ENCODE results near the gene HNF1A.
A peak's percentile ranks its signal among the peaks of the same experiment; 100 is the strongest.

The HNF1A gene

DNA sequence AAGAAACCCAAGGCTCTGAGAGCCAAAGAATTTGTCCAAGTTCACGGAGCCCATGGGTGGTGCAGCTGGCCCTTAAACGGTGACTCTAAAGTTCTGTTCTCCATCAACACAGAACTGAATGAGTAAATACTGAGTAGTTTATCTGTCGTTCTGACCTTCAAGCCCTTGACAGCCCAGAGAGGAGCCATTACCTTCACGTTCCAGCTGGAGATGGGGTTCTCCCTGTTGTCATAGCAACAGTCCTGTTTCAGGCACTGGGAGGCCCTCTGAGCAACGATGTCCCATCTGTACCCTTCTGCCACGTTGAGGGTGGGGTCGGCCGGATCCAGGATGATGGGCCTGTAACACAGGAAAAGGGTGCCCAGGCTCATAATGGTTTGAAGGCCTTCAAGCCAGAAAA, 45.5 kb downstream of the HNF1A start:
- no peaks in the 10 kb centered on the region for H3K9me2 ChIP-seq (replicated peaks; ENCODE audit: low read depth, low read length)
- H3K4me2 ChIP-seq (ENCODE audit: low read depth, low read length, poor library complexity, severe bottlenecking): no peak overlapping the region
- H3K36me3 ChIP-seq (ENCODE audit: insufficient read depth, low read length): no peaks in the 10 kb centered on the region
- no peaks in the 10 kb centered on the region for H3F3A ChIP-seq (ENCODE audit: low read depth)
- H3K9ac ChIP-seq (ENCODE audit: low read depth, low read length, poor library complexity, severe bottlenecking): no peak overlapping the region
- H3K4me3 ChIP-seq (ENCODE audit: low read length, poor library complexity, severe bottlenecking): no peak overlapping the region
- H2AFZ ChIP-seq (ENCODE audit: low read length): no peak overlapping the region
- H3K27me3 ChIP-seq (ENCODE audit: insufficient read depth, low read length, poor library complexity, severe bottlenecking): peaks cover 10% of the 10 kb centered on the region
- H3K9me3 ChIP-seq (ENCODE audit: insufficient read depth, low read depth, low read length): no peaks in the 10 kb centered on the region
- no peaks in the 10 kb centered on the region for H3K79me2 ChIP-seq (ENCODE audit: insufficient read depth, low read length)
- TF ChIP-seq CTCF (conservative IDR thresholded peaks at IDR 0.05; ENCODE audit: low read length): no peak
- TF ChIP-seq EZH2phosphoT487 (IDR thresholded peaks at IDR 0.05; ENCODE audit: borderline replicate concordance): no peak
- H4K20me1 ChIP-seq (ENCODE audit: insufficient read depth, low read length, poor library complexity, severe bottlenecking): no peaks in the 10 kb centered on the region
- H3K4me1 ChIP-seq (ENCODE audit: insufficient read depth, low read length, poor library complexity, severe bottlenecking): no peaks in the 10 kb centered on the region

- no peaks in the 10 kb centered on the region for H3K9me2 ChIP-seq (replicated peaks; ENCODE audit: low read depth, low read length)
- H3K4me1 ChIP-seq (ENCODE audit: insufficient read depth, low read length, poor library complexity, severe bottlenecking): no peaks in the 10 kb centered on the region
- H2AFZ ChIP-seq (ENCODE audit: low read length): no peak overlapping the region
- H3F3A ChIP-seq (ENCODE audit: low read depth): no peaks in the 10 kb centered on the region
- H3K9me3 ChIP-seq (ENCODE audit: insufficient read depth, low read depth, low read length): no peaks in the 10 kb centered on the region
- H4K20me1 ChIP-seq (ENCODE audit: insufficient read depth, low read length, poor library complexity, severe bottlenecking): no peaks in the 10 kb centered on the region
- no peaks in the 10 kb centered on the region for H3K79me2 ChIP-seq (ENCODE audit: insufficient read depth, low read length)
- peaks cover 13% of the 10 kb centered on the region for H3K27me3 ChIP-seq (ENCODE audit: insufficient read depth, low read length, poor library complexity, severe bottlenecking)
- no peak overlapping the region for H3K4me3 ChIP-seq (ENCODE audit: low read length, poor library complexity, severe bottlenecking)
- TF ChIP-seq CTCF (conservative IDR thresholded peaks at IDR 0.05; ENCODE audit: low read length): no peak
- TF ChIP-seq EZH2phosphoT487 (IDR thresholded peaks at IDR 0.05; ENCODE audit: borderline replicate concordance): no peak
- no peaks in the 10 kb centered on the region for H3K36me3 ChIP-seq (ENCODE audit: insufficient read depth, low read length)
- H3K9ac ChIP-seq (ENCODE audit: low read depth, low read length, poor library complexity, severe bottlenecking): no peak overlapping the region
- H3K4me2 ChIP-seq (ENCODE audit: low read depth, low read length, poor library complexity, severe bottlenecking): no peak overlapping the region
Observed at GRCh38 chr12:121025442-121026226, 47.3 kb downstream of the HNF1A start.

DNA sequence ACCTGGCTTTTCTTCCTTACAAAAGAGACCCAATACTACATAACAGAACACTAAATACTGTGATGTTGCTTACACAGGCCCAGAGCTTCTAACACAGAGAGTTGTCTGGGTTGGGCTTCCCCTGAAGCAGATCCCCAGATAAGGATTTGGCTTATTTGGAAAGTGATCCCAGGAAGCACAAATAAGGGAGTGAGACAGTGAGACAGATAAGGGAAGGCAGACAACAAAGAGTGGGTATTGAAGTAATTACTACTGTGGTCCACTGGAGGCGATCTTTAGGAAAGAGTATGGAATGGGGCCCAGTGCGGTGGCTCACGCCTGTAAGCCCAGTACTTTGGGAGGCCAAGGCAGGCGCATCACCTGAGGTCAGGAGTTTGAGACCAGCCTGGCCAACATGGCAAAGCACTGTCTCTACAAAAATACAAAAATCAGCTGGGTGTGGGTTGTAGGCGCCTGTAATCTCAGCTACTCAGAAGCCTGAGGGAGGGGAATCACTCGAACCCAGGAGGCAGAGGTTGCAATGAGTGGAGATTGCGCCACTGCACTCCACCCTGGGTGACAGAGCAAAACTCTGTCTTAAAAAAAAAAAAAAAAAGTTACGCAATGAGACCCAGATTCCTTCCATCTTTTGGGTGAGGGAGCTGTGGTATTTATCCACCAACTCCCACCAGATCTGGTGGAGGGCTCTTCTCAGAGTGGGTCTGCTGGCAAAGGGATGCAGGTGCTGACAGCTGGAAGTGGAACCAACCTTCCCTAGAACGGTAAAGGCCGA, 48.1 kb downstream of the HNF1A start:
- H3K36me3 ChIP-seq (ENCODE audit: insufficient read depth, low read length): no peaks in the 10 kb centered on the region
- H3K27me3 ChIP-seq (ENCODE audit: insufficient read depth, low read length, poor library complexity, severe bottlenecking): peaks cover 20% of the 10 kb centered on the region
- H3K9me2 ChIP-seq (replicated peaks; ENCODE audit: low read depth, low read length): no peaks in the 10 kb centered on the region
- no peaks in the 10 kb centered on the region for H3K9me3 ChIP-seq (ENCODE audit: insufficient read depth, low read depth, low read length)
- H3F3A ChIP-seq (ENCODE audit: low read depth): no peaks in the 10 kb centered on the region
- no peak overlapping the region for H3K9ac ChIP-seq (ENCODE audit: low read depth, low read length, poor library complexity, severe bottlenecking)
- no peak overlapping the region for H3K4me3 ChIP-seq (ENCODE audit: low read length, poor library complexity, severe bottlenecking)
- H3K4me2 ChIP-seq (ENCODE audit: low read depth, low read length, poor library complexity, severe bottlenecking): no peak overlapping the region
- H2AFZ ChIP-seq (ENCODE audit: low read length): no peak overlapping the region
- TF ChIP-seq EZH2phosphoT487 (IDR thresholded peaks at IDR 0.05; ENCODE audit: borderline replicate concordance): no peak
- peak; percentile 36 for TF ChIP-seq CTCF (conservative IDR thresholded peaks at IDR 0.05; ENCODE audit: low read length)
- no peaks in the 10 kb centered on the region for H3K4me1 ChIP-seq (ENCODE audit: insufficient read depth, low read length, poor library complexity, severe bottlenecking)
- no peaks in the 10 kb centered on the region for H3K79me2 ChIP-seq (ENCODE audit: insufficient read depth, low read length)
- H4K20me1 ChIP-seq (ENCODE audit: insufficient read depth, low read length, poor library complexity, severe bottlenecking): no peaks in the 10 kb centered on the region
